GM08714 (cell line): ENCODE measurements around the gene DNM1.

Experiments used
- H3K4me3 ChIP-seq: fragments of 200-500 bp; sonication (Bioruptor generic); 2 replicates; pipeline ENCODE4 v1.5.1; 2014; ENCODE audit warnings: mild to moderate bottlenecking, low read length, inconsistent platforms
- ZNF274 ChIP-seq: IDR thresholded peaks from 2 replicates; pipeline ENCODE4 v1.6.1; 2012; ENCODE audit warnings: mild to moderate bottlenecking, low read depth, low read length

DNM1 gene

GRCh38 chr9:128205296-128205944 lies 2.2 kb downstream of the DNM1 start:
- H3K4me3 ChIP-seq: no peak overlapping the region
- TF ChIP-seq ZNF274: no peak

GRCh38 chr9:128206484-128206883 lies 3.3 kb downstream of the DNM1 start:
- no peak overlapping the region for H3K4me3 ChIP-seq
- TF ChIP-seq ZNF274: no peak

- no peak overlapping the region for H3K4me3 ChIP-seq
- TF ChIP-seq ZNF274: no peak
These were observed 4.0 kb downstream of the DNM1 start for GRCh38 chr9:128206916-128207910.

- no peak for TF ChIP-seq ZNF274
- H3K4me3 ChIP-seq: no peak overlapping the region
These were observed 5.2 kb downstream of the DNM1 start for GRCh38 chr9:128208386-128208785.

- TF ChIP-seq ZNF274: no peak
These were observed 5.9 kb downstream of the DNM1 start for GRCh38 chr9:128208946-128209669.

GRCh38 chr9:128211186-128211980 lies 8.2 kb downstream of the DNM1 start:
- no peak overlapping the region for H3K4me3 ChIP-seq

More at GRCh38 chr9:128208946-128209669, 5.9 kb downstream of the DNM1 start:
- no peak overlapping the region for H3K4me3 ChIP-seq

GRCh38 chr9:128211981-128212281 lies 8.8 kb downstream of the DNM1 start:
- no peak overlapping the region for H3K4me3 ChIP-seq
- no peak for TF ChIP-seq ZNF274

More at GRCh38 chr9:128211186-128211980, 8.2 kb downstream of the DNM1 start:
- TF ChIP-seq ZNF274: no peak

GRCh38 chr9:128213746-128214497 lies 10.7 kb downstream of the DNM1 start:
- no peak for TF ChIP-seq ZNF274
- H3K4me3 ChIP-seq: no peak overlapping the region

GRCh38 chr9:128214571-128215490 lies 11.7 kb downstream of the DNM1 start:
- no peak overlapping the region for H3K4me3 ChIP-seq
- no peak for TF ChIP-seq ZNF274

GRCh38 chr9:128215491-128216409 lies 12.6 kb downstream of the DNM1 start:
- no peak for TF ChIP-seq ZNF274
- no peak overlapping the region for H3K4me3 ChIP-seq
